ENCODE results near the gene HAGHL. TPM values are rescaled to one million over a fixed set of nuclear protein-coding genes. Genes with fewer than 3 reads are reported as not detected.
"Not testable (repeated sequence)": the region's sequence is repeated elsewhere in the genome, so short reads cannot be mapped to it uniquely, and the experiment has no call there.

The HAGHL gene
- total RNA-seq, 2 experiments from 2014 or later, result 8.9 to 9.1 TPM

DNA sequence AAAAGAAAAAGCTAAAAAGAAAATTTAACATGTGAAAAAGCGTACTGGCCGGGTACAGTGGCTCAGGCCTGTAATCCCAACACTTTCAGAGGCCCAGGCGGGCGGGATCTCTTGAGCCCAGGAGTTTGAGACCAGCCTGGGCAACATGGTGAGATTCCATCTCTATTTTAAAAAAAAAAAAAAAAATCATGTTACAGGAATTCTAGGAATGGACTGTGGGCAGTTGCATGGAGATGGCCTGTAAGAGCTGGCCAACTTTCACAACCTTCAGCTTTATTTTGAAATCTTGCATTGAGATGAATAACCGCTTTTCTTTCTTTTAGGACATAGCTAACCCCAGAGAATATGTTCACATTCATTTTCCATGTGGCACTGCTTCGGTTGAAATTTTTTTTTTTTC lies 22.1 kb downstream of the HAGHL start:
- Mint-ChIP-seq H3K4me3 (no peak overlapping the region), H3K9me3 (no peaks in the 10 kb centered on the region), H3K27me3 (no peaks in the 10 kb centered on the region), H3K4me1 (no peaks in the 10 kb centered on the region), H3K27ac (no peak overlapping the region), H3K36me3 (ENCODE audit: low read depth) (no peaks in the 10 kb centered on the region)
- ChIA-PET CTCF (interaction anchor here (0.7 to 1.5 kb wide), 2 partner anchors 33 to 1140 kb away, joined by 3 to 4 read pairs; no protein-coding TSS in a partner anchor), POLR2A (interaction anchor here (0.6 to 1.2 kb wide), 2 partner anchors 9 to 13 kb away, joined by 3 read pairs; no protein-coding TSS in a partner anchor)
- no peak for DNase-seq

DNA sequence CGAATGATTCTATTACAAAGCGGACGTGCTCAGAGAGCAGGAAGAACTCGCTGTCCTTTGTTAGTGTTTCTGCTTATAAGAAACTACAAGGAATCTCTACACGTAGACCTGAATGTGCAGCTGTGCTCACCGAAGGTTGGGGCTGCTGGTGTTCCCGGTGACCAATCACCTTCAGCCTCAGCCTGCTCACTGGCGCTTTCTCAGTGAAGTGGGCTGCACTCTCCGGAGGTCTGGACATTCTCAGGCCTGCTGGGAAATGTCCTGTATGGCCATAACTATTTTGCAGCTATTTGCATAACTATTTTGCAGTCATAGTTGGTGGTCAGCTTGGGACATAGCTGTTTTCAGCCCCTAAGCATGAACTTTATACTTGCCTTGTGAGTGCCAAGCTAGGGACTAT lies 23.6 kb downstream of the HAGHL start:
- Mint-ChIP-seq H3K27me3 (no peaks in the 10 kb centered on the region), H3K4me3 (no peak overlapping the region), H3K36me3 (ENCODE audit: low read depth) (no peaks in the 10 kb centered on the region), H3K4me1 (no peaks in the 10 kb centered on the region), H3K27ac (no peak overlapping the region), H3K9me3 (no peaks in the 10 kb centered on the region)
- ChIA-PET POLR2A (no interaction called here), CTCF (interaction anchor here (1.1 kb wide), 1 partner anchor 36 kb away, joined by 3 read pairs; no protein-coding TSS in a partner anchor)
- no peak for DNase-seq

DNA sequence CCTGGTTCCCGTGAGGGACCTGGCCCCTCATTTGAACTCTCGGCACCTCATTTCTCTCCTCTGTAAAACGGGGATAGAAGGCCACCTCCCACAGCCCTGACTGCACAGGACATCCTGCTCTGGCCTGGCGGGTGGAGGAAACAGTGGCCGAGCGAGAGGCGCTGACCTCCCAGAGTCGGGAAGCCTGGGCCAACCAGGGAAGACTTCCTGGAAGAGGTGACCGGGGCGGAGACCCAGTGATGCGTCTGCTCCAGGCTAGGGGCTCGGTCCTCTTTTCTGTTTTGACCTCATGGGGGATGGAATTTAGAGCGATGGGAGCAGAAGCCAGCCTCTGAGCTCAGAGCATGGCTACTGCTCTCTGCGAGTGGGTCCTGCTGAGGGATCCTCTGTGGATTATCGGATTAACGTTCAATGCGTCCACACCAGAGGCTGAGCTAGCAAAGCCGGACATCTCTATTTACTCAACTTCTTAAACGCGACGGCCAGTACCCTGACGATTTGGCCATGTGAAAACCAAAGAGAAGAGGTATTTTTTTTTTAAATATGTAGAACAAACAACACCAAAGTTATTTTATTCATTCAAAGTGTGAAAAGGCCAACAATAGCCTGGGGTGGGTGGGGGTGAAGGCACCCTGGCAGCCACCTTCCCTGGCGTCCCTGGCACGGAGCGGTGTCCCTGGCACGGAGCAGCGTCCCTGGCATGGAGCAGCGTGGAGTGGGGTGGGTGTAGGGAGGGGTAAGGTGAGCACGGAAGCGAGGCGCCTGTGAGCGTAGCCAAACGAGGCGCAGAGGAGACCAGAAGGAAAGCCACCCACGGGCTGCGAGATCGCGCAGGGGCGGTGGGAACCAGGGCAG lies 24.5 kb downstream of the HAGHL start:
- H3K4me1 Mint-ChIP-seq, result no peaks in the 10 kb centered on the region
- H3K36me3 Mint-ChIP-seq (ENCODE audit: low read depth), result no peaks in the 10 kb centered on the region
- H3K4me3 Mint-ChIP-seq, result no peak overlapping the region
- no peak overlapping the region for H3K27ac Mint-ChIP-seq
- H3K9me3 Mint-ChIP-seq, result no peaks in the 10 kb centered on the region
- no peak for DNase-seq
- POLR2A ChIA-PET, result no interaction called here
- H3K27me3 Mint-ChIP-seq, result peaks cover 6% of the 10 kb centered on the region
- CTCF ChIA-PET, result interaction anchor here (1.1 kb wide), 1 partner anchor 35 kb away, joined by 3 read pairs; no protein-coding TSS in a partner anchor

DNA sequence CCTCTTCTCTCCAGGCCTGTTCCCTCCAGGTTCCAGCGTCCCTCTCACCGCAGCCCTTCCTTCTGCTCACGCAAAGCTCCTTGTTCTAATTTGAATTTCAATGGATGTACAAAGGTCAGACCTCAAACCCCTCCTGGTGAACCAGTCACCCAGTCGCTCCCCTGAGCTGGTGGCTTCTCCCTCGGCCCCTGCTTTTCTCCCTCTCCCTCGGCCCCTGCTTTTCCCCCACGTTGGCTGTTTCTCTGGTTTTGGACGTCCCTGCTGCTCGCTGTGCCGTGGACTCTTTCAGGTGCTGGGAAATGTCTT lies 25.1 kb downstream of the HAGHL start:
- Mint-ChIP-seq H3K27me3 (peaks cover 9% of the 10 kb centered on the region), H3K27ac (no peak overlapping the region), H3K4me3 (no peak overlapping the region), H3K9me3 (no peaks in the 10 kb centered on the region), H3K36me3 (ENCODE audit: low read depth) (no peaks in the 10 kb centered on the region), H3K4me1 (no peaks in the 10 kb centered on the region)
- no peak for DNase-seq
- ChIA-PET POLR2A (no interaction called here), CTCF (no interaction called here)

DNA sequence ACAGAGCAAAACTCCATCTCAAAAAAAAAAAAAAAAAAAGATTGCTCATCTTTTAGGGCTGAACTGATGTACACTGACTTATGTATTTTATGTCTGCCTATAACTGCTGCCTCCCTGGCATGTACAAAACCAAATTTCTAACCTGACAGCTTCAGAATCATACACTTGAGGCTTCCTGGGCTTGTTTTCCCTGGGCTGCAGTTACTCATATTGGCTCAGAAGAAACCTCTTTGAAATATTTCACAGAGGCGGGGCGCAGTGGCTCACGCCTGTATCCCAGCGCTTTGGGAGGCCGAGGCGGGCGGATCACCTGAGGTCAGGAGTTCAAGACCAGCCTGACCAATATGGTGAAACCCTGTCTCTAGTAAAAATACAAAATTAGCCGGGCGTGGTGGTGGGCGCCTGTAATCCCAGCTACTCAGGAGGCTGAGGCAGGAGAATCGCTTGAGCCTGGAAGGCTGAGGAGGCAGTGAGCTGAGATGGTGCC lies 27.3 kb downstream of the HAGHL start:
- H3K9me3 Mint-ChIP-seq; H3K4me1 Mint-ChIP-seq; CTCF ChIA-PET; H3K36me3 Mint-ChIP-seq (ENCODE audit: low read depth); H3K27ac Mint-ChIP-seq; DNase-seq; H3K4me3 Mint-ChIP-seq; POLR2A ChIA-PET: not testable (repeated sequence)
- peaks cover 11% of the 10 kb centered on the region for H3K27me3 Mint-ChIP-seq

DNA sequence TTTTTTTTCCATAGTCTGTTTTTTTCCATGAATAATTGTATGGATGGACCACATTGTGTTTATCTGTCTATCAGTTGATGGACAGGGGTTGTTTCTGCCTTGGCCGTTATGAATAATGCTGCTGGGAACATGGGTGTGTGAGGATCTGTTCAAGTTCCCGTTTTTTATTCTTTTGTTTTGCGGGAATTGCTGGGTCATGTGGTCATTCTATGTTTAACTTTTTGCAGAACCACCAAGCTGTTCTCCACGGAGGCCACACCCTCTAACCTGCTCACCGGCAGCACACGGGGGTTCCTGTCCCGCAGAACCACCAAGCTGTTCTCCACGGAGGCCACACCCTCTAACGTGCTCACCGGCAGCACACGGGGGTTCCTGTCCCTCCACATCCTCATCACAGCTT lies 27.8 kb downstream of the HAGHL start:
- DNase-seq, result no peak
- Mint-ChIP-seq H3K4me3 (no peak overlapping the region), H3K9me3 (no peaks in the 10 kb centered on the region), H3K27me3 (peaks cover 11% of the 10 kb centered on the region), H3K27ac (no peak overlapping the region), H3K4me1 (no peaks in the 10 kb centered on the region), H3K36me3 (ENCODE audit: low read depth) (no peaks in the 10 kb centered on the region)
- ChIA-PET CTCF (no interaction called here), POLR2A (no interaction called here)

DNA sequence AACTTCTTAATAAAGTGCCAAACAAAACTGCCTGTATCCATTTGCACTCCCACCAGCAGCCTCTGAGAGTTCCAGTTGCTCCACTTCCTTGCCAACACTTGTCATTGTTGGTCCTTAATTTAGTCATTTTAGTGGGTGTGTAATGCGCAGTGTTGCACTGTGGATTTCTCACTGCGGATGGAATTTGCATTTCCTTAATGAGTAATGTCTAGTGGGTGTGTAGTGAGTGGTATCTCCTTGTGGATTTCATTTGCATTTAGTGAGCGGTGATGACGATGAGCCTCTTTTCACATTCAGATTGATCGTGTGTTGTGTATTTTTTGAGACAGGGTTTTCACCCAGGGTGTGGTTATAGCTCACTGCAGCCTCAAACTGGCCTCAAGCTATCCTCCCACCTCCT lies 29.5 kb downstream of the HAGHL start:
- H3K4me1 Mint-ChIP-seq, result no peaks in the 10 kb centered on the region
- H3K9me3 Mint-ChIP-seq, result no peaks in the 10 kb centered on the region

DNA sequence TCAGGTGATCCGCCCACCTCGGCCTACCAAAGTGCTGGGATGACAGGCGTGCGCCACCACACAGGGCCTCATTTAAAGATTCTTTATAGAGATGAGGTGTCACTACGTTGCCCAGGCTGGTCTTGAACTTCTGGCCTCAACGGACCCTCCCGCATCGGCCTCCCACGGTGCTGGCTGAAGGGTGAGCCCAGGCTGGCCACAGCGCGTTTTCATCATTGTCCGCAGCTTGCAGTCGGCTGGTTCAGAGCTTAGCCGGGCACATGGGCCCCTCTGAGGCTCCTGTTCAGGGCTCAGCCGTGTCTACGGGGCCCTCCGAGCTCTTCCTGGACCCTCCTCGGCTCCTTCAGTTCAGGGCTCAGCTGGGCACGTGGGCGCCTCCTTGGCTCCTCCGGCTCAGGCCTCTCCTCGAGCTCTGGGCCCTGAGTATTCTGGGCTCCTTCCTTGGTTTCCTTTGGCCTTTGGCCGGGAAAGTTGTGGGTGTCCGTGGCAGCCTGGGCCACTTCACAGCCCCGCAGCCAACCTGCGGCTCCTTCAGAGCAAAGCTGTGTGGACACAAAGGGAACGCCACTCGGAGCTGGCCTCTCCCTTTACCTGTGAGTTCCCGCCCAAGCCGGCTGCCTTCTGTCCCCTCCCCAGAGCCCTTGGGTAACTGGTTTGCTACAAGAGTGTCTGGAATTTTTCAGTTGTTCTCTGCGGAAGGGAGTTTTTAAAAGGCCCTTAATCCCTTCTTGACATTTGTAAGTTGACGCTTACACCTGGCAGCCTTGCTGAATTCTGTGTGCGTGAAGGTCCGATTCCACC lies 32.4 kb downstream of the HAGHL start:
- ChIA-PET CTCF (no interaction called here), POLR2A (no interaction called here)
- H3K36me3 Mint-ChIP-seq (ENCODE audit: low read depth), result no peaks in the 10 kb centered on the region
- no peaks in the 10 kb centered on the region for H3K9me3 Mint-ChIP-seq
- no peaks in the 10 kb centered on the region for H3K4me1 Mint-ChIP-seq
- no peak overlapping the region for H3K4me3 Mint-ChIP-seq
- DNase-seq, result no peak
- no peak overlapping the region for H3K27ac Mint-ChIP-seq
- peaks cover 11% of the 10 kb centered on the region for H3K27me3 Mint-ChIP-seq

More for the DNA sequence above, 29.5 kb downstream of the HAGHL start:
- CTCF ChIA-PET, result interaction anchor here (0.5 to 1.7 kb wide), 2 partner anchors 13 to 51 kb away, joined by 3 to 6 read pairs; no protein-coding TSS in a partner anchor
- H3K36me3 Mint-ChIP-seq (ENCODE audit: low read depth), result no peaks in the 10 kb centered on the region
- no peak overlapping the region for H3K4me3 Mint-ChIP-seq
- no peak overlapping the region for H3K27ac Mint-ChIP-seq
- POLR2A ChIA-PET, result interaction anchor here (1.0 kb wide), 1 partner anchor 20 kb away, joined by 3 read pairs; no protein-coding TSS in a partner anchor
- no peak for DNase-seq
- H3K27me3 Mint-ChIP-seq, result peaks cover 11% of the 10 kb centered on the region

DNA sequence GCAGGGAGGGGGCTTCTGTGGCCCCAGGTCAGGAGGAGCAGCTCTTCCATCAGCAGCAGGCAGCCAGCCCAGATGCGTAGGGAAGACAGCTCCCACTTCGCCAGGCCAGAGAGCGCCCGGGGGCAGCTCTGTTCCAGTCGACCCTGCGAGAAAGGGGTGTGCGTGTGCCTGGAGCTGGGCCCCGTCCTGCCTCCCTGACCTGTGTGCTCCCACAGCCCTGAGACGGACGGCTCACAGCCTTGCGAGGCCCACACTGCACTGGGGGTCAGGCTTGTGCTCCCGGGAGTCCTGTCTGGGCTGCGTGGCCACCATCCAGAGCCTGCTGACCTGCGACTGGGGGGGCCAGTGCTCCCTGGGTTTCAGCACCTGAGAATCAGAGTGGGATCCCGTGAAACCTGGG lies 33.2 kb downstream of the HAGHL start:
- no peak overlapping the region for H3K27ac Mint-ChIP-seq
- no peak for DNase-seq
- H3K4me1 Mint-ChIP-seq, result no peaks in the 10 kb centered on the region
- ChIA-PET CTCF (no interaction called here), POLR2A (no interaction called here)
- no peak overlapping the region for H3K4me3 Mint-ChIP-seq
- H3K27me3 Mint-ChIP-seq, result peaks cover 11% of the 10 kb centered on the region
- no peaks in the 10 kb centered on the region for H3K9me3 Mint-ChIP-seq
- no peaks in the 10 kb centered on the region for H3K36me3 Mint-ChIP-seq (ENCODE audit: low read depth)

DNA sequence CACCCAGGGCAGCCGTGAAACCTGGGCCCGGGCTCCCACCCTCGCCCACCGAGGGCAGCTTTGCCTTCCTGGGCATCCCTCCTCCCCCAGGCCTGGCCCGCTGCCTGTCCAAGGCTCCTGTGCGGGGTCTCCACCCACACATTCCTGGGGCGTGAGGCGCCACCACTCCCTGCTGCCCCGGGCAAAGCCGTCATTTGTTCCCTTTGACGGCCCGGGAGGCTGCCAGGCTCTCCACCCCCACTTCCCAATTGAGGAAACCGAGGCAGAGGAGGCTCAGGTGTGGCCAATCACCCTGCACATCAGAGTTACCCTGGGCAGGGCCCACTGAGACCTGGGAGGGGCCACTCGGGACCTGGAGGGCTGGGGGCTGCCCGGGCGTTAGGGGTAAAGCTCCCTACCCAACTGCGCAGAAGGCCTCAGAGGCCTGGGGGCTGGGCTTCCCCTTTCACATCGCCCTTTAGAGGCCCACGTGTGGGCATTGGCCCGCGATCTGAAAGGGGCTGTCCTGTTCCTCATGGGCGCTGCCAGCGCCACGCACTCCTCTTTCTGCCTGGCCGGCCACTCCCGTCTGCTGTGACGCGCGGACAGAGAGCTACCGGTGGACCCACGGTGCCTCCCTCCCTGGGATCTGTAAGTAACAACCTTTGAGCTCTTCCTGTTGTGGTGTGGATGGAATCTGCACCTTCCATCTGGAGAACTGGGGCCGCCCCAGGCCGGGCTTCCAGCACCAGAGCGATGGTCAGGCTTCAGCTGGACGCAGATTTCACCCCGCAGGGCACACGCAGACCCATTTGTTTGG lies 33.8 kb downstream of the HAGHL start, which contains the start of gene MSLN:
Gene MSLN, plus strand, starts transcription at position 190 of the 799 bp plus-strand sequence. CDS start 1,947 bp downstream, outside the sequence.
- H3K4me1 Mint-ChIP-seq, result no peaks in the 10 kb centered on the region
- DNase-seq, result no peak
- peaks cover 9% of the 10 kb centered on the region for H3K27me3 Mint-ChIP-seq
- H3K27ac Mint-ChIP-seq, result no peak within 1 kb of the TSS
- ChIA-PET POLR2A (no interaction called here), CTCF (no interaction called here)
- no peak within 1 kb of the TSS for H3K4me3 Mint-ChIP-seq
- no peaks in the 10 kb centered on the region for H3K36me3 Mint-ChIP-seq (ENCODE audit: low read depth)
- no peaks in the 10 kb centered on the region for H3K9me3 Mint-ChIP-seq

DNA sequence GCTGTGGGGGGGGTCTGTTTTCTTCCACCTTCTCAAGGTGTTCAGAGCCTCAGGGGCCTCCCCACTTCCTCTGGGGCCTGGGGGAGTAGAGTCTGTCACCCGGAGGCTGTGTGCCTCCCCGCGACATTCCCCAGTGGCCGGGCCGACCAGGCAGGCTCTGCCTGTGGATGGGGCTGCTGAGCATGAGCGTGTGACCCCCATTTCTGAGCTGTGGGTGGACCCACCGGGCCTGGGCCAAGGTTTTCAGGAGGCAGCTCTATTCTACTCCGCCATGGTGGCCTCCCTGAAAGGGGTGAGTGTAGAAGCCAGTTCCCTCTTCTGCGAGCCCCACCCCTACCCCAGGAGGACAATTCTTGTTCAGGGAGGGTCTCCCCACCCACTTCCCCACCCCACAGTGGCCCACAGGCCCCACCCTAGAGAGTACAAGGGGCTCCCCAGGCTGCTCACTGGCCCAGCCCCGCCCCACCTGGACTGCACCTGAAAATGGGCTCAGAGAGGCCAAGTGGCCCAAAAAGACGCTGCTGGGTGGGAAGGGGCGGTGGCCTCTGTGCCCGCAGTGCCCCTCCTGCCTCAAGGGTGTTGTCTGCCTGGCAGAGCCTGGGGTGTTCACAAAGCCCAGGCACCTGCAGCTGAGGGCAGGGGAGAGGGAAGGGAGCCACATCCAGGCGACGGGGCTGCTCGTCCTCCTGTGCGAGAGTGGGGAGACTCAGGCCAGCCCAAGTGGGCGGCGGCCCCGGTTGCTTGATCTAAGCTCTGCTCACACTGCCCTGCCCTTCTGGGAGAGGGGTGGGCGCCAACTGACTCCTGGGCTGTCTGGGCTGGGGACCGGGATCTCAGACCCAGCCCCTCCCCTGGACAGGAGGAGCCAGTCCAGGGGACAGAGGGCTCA lies 35.0 kb downstream of the HAGHL start:
- Mint-ChIP-seq H3K27ac (no peak overlapping the region), H3K36me3 (ENCODE audit: low read depth) (no peaks in the 10 kb centered on the region), H3K4me3 (no peak overlapping the region), H3K9me3 (no peaks in the 10 kb centered on the region), H3K27me3 (peaks cover 2% of the 10 kb centered on the region), H3K4me1 (no peaks in the 10 kb centered on the region)
- no peak for DNase-seq
- CTCF ChIA-PET, result no interaction called here
- POLR2A ChIA-PET, result interaction anchor here (0.8 kb wide), 1 partner anchor 12 kb away, joined by 3 read pairs; no protein-coding TSS in a partner anchor

Measured in activated CD4-positive, alpha-beta memory T cell treated with anti-CD3 and anti-CD28 coated beads, Interleukin-2, amount 10 ng/mL, durations not matched to agents 7 days and 5 days (primary cell).